ENCODE data around the gene ARID2. TPM values are rescaled to one million over a fixed set of nuclear protein-coding genes. Genes with fewer than 3 reads are reported as not detected.

Gene ARID2
- total RNA-seq, 1 experiment from 2014 or later: 17.5 TPM

DNA sequence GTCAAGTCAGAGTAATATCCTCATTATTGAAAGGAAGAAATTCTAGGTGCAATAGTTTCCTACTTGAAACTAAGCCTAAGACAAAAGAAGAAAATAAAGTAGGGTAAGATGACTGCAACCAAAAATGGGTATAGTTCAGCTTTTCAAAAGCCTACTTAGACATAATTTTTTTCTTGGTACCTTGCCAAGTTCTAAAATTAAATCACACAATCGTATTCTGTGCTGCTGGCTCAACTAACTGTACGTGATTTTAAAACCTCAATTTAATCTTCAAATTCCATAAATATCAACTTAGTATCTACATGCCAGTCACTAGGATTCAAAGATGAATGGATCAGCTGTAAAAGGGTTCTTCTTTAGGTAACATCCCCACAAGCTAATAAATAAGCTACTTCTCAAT, 204.0 kb downstream of the ARID2 start:
- DNase-seq: no peak
- Mint-ChIP-seq H3K27ac (ENCODE audit: unreplicated experiment) (no peak overlapping the region), H3K4me1 (ENCODE audit: low read depth, unreplicated experiment) (no peaks in the 10 kb centered on the region), H3K36me3 (ENCODE audit: insufficient read depth, unreplicated experiment) (peaks cover 4% of the 10 kb centered on the region), H3K4me3 (ENCODE audit: low read depth, unreplicated experiment) (no peak overlapping the region), H3K9me3 (ENCODE audit: low read depth, unreplicated experiment) (no peaks in the 10 kb centered on the region), H3K27me3 (ENCODE audit: unreplicated experiment) (no peaks in the 10 kb centered on the region)
- CTCF ChIA-PET: no interaction called here
- TF ChIP-seq, protein P1, sequence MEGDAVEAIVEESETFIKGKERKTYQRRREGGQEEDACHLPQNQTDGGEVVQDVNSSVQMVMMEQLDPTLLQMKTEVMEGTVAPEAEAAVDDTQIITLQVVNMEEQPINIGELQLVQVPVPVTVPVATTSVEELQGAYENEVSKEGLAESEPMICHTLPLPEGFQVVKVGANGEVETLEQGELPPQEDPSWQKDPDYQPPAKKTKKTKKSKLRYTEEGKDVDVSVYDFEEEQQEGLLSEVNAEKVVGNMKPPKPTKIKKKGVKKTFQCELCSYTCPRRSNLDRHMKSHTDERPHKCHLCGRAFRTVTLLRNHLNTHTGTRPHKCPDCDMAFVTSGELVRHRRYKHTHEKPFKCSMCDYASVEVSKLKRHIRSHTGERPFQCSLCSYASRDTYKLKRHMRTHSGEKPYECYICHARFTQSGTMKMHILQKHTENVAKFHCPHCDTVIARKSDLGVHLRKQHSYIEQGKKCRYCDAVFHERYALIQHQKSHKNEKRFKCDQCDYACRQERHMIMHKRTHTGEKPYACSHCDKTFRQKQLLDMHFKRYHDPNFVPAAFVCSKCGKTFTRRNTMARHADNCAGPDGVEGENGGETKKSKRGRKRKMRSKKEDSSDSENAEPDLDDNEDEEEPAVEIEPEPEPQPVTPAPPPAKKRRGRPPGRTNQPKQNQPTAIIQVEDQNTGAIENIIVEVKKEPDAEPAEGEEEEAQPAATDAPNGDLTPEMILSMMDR (IDR thresholded peaks at IDR 0.05; ENCODE audit: unreplicated experiment): no peak
- intact Hi-C loops (cut with micrococcal nuclease; ENCODE audit: unreplicated experiment): no loop called here
- no TSS peak for BruUV-seq (replicated peaks)

DNA sequence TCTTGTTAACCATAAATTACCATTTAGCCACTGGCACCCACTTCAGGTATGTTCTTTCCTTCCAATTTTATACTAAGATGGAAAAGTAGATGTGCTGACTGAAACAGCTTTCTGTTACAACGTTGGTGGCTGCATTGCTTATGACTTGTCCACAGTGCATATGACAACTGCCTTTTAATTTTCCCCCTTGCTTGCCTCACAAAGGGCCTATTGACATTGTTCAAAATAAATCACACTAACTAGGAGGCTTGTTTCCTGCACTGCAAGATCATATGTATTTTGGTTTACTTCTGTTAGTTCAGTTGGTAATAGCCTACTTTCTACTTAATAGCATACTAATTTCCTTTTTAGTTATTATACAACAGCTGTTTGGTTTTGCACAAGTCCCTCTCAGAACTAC, 205.4 kb downstream of the ARID2 start:
- no TSS peak for BruUV-seq (replicated peaks)
- Mint-ChIP-seq H3K27me3 (ENCODE audit: unreplicated experiment) (no peaks in the 10 kb centered on the region), H3K4me1 (ENCODE audit: low read depth, unreplicated experiment) (no peaks in the 10 kb centered on the region), H3K4me3 (ENCODE audit: low read depth, unreplicated experiment) (no peak overlapping the region), H3K36me3 (ENCODE audit: insufficient read depth, unreplicated experiment) (peaks cover 4% of the 10 kb centered on the region), H3K9me3 (ENCODE audit: low read depth, unreplicated experiment) (no peaks in the 10 kb centered on the region), H3K27ac (ENCODE audit: unreplicated experiment) (no peak overlapping the region)
- CTCF ChIA-PET: no interaction called here
- TF ChIP-seq, protein P1 (IDR thresholded peaks at IDR 0.05; ENCODE audit: unreplicated experiment): no peak
- intact Hi-C loops (cut with micrococcal nuclease; ENCODE audit: unreplicated experiment): no loop called here
- no peak for DNase-seq

DNA sequence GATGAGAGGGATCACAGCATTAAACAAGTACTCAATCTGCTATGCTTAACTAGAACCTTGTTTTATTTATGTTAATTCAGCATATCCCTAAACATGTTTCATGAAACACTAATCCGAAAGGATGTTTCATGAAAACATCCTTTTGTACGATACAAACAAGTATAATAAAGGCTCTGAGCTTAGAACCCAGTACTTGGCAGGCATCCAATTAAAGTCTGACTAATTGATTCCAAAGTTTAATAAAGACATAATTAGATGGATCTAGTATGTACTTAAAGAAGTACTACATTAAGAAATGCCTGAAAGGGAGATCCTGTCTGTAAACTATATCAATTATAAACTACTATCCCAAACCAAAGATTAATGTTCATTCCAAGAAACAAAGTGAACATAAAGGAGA, 209.1 kb downstream of the ARID2 start:
- no peak for DNase-seq
- CTCF ChIA-PET: no interaction called here
- peaks cover 4% of the 10 kb centered on the region for H3K36me3 Mint-ChIP-seq (ENCODE audit: insufficient read depth, unreplicated experiment)

DNA sequence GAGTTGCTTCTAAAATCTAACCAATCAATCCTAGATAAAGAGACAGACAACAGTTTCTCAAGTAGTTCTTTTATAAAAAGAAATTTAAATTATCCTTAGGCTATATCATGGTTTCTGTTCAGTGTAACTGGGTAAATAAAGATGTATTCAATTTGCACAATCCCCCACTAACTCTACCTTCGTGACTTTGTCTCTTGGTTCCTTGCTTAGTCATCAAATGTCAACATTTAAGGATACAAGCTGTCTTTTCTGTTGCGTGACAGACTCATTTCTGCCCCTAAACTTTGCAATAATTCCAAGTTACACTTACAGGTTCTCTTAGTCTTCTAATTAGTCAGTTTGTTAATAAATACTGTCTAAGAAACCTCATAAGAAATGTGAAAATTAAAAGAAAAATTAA, 210.3 kb downstream of the ARID2 start:
- H3K27ac Mint-ChIP-seq (ENCODE audit: unreplicated experiment): no peak overlapping the region
- H3K27me3 Mint-ChIP-seq (ENCODE audit: unreplicated experiment): no peaks in the 10 kb centered on the region
- no peak overlapping the region for H3K4me3 Mint-ChIP-seq (ENCODE audit: low read depth, unreplicated experiment)
- BruUV-seq (replicated peaks): no TSS peak
- no peaks in the 10 kb centered on the region for H3K4me1 Mint-ChIP-seq (ENCODE audit: low read depth, unreplicated experiment)
- intact Hi-C loops (cut with micrococcal nuclease; ENCODE audit: unreplicated experiment): no loop called here
- TF ChIP-seq, protein P1 (IDR thresholded peaks at IDR 0.05; ENCODE audit: unreplicated experiment): no peak
- DNase-seq: no peak
- no peaks in the 10 kb centered on the region for H3K9me3 Mint-ChIP-seq (ENCODE audit: low read depth, unreplicated experiment)
- CTCF ChIA-PET: interaction anchor here (0.6 kb wide), 1 partner anchor 1059 kb away, joined by 4 read pairs; no protein-coding TSS in a partner anchor
- H3K36me3 Mint-ChIP-seq (ENCODE audit: insufficient read depth, unreplicated experiment): peaks cover 4% of the 10 kb centered on the region

More for the DNA sequence above, 209.1 kb downstream of the ARID2 start:
- Mint-ChIP-seq H3K27me3 (ENCODE audit: unreplicated experiment) (no peaks in the 10 kb centered on the region), H3K4me3 (ENCODE audit: low read depth, unreplicated experiment) (no peak overlapping the region), H3K4me1 (ENCODE audit: low read depth, unreplicated experiment) (no peaks in the 10 kb centered on the region), H3K9me3 (ENCODE audit: low read depth, unreplicated experiment) (no peaks in the 10 kb centered on the region), H3K27ac (ENCODE audit: unreplicated experiment) (no peak overlapping the region)
- BruUV-seq (replicated peaks): no TSS peak
- TF ChIP-seq, protein P1 (IDR thresholded peaks at IDR 0.05; ENCODE audit: unreplicated experiment): no peak
- intact Hi-C loops (cut with micrococcal nuclease; ENCODE audit: unreplicated experiment): no loop called here
